GM21381 (cell line): Measurements from ENCODE around the gene RPS26.
"Not testable (repeated sequence)": the region's sequence is repeated elsewhere in the genome, so short reads cannot be mapped to it uniquely, and the experiment has no call there.

Source experiments
- ATAC-seq: cut with Tn5 transposase; IDR thresholded peaks from one replicate; pipeline ENCODE4 v1.9.1; 2021; ENCODE audit warnings: mild to moderate bottlenecking, moderate library complexity; ENCODE audit not compliant: unreplicated experiment

Gene RPS26

GRCh38 chr12:56074396-56074795, 32.7 kb downstream of the RPS26 start:
- ATAC-seq = no peak

DNA sequence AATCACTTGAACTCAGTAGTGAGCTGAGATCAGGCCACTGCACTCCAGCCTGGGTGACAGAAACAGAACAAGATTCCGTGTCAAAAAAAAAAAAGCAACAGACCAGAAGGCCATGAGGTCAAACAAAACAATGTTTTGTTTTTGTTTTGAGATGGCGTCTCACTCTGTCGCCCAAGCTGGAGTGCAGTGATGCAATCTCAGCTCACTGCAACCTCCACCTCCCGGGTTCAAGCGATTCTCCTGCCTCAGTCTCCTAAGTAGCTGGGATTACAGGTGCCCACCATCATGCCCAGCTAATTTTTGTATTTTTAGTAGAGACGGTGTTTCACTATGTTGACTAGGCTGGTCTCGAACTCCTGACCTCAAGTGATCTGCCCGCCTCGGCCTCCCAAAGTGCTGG, 36.2 kb downstream of the RPS26 start:
- not testable (repeated sequence) for ATAC-seq

- no peak for ATAC-seq
These were observed 36.7 kb downstream of the RPS26 start for GRCh38 chr12:56078427-56078826.

DNA sequence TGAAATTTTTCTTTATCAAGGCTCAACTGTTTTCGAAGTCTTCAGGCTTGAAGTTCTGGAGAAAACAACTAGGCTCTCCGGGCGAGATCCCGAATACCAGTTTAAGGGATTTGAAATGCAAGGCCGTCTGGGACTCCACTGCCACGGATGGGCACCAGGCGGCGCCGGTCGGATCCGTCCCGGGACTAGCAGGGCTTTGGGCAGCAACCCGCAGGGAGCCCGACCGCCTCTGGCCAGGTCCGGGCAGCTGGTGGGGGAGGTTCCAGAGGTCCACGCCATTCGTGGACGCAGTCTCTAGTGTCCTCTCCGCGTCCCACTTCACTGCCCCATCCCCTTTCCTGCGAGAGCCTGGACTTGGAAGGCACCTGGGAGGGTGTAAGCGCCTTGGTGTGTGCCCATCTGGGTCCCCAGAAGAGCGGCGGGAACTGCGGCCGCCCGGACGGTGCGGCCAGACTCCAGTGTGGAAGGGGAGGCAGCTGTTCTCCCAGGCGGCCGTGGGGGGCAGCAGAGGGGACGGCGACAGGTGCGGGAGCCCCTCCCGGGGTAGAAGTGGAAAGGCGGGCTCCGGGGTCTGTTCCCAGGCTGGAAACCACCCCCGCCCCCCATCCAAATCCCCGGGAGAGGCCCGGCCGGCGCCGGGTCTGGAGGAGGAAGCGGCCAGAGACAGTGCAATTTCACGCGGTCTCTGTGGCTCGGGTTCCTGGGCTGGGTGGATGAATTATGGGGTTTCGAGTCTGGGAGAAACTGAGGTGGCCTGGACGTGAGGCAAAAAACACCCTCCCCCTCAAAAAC, 37.4 kb downstream of the RPS26 start:
- peak; percentile 74 for ATAC-seq

GRCh38 chr12:56079723-56080555, 38.2 kb downstream of the RPS26 start, which contains the start of gene ERBB3:
Gene ERBB3, plus strand, starts transcription at chr12:56080165. Its CDS starts 136 bp downstream, at chr12:56080301.
- peak; percentile 21 for ATAC-seq

DNA sequence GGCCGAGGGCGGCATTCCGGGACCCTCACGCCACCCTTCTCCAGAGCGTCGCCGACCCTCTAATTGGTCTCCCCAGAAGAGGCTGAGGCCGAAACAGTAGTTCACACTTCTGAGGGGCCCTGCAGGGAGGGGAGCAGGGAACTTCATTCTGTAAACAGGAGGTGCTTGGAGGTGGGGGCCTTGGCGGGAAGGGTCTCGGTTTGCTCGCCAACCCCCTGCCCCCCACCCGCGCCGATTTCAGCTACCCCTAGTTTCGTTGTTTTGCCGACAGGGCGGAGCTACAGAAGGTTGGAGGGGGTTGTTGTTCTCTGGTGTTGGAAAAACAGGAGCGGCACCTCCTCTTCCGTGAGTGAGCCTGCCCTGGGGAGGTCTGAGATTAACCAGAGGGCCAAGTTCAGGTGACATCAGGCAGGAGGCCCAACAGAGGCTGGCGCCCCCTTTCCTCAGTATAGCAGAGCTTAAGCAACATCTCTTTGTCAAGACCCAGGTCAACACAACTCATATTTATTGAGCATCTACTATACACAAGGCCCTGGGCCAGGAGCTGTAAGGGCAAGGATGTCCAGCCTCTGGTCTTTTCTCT, 38.9 kb downstream of the RPS26 start:
- ATAC-seq = no peak

DNA sequence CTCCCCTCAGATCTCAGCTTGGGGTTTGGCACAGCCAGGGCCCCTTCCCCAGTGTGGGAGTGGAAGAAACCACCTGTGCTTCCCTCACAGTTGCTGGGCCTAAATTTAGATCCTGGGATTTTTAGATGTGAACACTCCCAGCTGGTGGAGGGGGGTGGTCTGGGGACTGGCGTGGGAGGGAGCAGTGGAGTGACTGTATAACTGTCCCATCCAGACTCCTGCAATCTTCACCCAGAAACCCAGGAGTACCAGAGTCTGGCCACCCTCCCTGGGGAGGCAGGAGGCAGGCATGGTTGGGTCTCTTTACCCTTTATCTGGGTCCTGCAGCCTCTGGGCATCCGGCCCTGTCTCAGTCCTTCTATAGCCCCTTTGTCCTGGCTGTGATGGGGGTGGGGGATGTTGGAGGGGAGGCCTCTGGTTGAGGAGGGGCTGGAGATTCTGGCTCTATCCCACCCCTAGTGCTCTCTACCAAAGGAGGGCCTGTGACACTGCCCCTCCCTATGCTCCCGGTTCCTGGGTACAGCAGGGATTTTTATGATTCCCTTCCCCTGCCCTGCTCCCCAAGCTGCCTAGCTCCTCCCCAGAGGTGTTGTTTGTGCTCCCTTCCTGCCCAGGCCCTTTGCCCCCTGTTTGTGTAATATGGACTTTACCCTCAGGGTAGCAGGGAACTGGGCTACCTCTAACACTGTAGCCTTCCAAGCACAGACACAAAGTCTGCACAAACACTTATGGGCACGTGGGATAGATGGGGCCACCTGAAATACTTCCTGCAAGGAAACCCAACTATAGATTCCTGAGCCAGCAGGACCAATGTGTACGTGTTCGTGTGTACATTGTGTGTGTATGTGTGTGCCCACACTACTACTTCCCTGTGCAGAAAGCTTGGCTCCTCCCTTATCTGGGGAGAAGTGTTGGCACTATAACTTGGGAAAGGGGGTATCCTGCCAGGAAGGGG, 40.0 kb downstream of the RPS26 start:
- no peak for ATAC-seq

- ATAC-seq = no peak
These were observed 40.7 kb downstream of the RPS26 start for GRCh38 chr12:56082382-56082781.

DNA sequence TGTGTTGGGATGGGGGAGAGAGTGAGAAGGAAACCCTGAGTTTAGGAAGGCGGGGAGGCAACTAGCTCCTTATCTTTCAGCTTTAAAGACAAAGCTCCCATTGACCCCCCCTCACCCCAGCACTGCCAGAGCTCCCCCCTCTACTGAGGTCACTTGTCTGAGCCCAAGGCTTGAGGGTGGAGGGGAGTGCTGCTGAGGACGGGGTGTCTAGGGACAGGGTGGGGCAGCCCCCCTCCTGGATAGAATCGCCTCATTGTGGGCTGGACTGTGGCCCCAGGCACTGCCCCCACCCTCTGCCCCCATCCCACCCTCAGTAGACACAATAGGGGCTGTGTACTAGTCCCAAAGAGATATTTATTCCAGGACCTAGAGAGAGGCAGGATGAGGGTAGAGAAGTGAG, 41.2 kb downstream of the RPS26 start:
- ATAC-seq = no peak

DNA sequence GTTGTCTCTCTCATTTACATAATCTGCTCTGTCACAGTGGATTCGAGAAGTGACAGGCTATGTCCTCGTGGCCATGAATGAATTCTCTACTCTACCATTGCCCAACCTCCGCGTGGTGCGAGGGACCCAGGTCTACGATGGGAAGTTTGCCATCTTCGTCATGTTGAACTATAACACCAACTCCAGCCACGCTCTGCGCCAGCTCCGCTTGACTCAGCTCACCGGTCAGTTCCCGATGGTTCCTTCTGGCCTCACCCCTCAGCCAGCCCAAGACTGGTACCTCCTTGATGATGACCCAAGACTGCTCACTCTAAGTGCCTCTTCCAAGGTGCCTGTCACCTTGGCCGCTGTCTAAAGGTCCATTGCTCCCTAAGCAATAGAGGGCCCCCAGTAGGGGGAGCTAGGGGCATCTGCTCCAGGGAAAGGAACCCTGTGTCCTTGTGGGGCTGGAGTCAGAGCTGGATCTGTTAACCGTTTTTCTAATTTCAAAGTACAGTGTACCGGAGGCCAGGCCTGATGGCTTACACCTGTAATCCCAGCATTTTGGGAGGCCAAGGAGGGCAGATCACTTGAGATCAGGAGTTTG, 43.3 kb downstream of the RPS26 start:
- ATAC-seq = no peak

DNA sequence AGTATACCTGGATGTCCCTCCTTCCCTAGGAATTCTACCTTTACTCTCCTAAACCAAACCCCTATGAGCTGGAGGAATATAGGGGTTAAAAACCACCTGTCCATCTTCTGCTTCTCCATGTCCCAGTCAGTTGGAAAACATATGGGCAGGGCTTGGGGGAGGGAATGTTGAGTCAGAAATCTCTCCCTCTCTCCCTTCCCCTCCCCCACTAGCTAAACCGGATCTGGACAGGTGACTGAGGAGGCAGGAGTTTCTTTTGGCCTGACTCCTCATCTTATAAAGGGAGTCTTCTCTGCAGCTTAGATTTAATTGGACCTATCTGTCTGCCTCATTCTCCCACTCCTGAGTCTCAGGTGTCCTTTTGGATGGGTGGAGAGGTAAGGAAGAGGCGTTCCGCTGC, 44.4 kb downstream of the RPS26 start:
- ATAC-seq = no peak

GRCh38 chr12:56086608-56087007, 44.9 kb downstream of the RPS26 start:
- ATAC-seq = no peak

DNA sequence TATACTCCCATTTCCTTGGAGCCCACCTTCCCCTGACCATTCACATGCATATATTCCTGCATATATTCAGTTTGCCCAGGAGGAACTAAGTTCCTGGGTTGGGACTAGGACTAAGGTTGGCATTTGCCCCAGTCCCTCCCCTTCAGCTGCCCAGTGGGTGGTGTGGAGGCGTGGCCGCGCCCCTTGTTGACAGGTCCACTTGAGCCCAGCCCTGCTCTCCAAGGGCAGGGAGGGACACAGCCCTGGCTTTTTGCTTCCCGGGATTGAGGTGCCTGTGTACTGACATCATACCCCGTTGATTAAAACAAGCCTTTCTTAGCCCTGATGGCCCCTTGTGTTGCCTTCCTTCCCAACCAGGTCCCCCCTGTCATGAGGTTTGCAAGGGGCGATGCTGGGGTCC, 45.5 kb downstream of the RPS26 start:
- ATAC-seq = no peak
